OCI-LY7 (cell line): ENCODE results near the gene TRMT11.

Experiments used
- CTCF ChIP-seq: fragments of 200-600 bp; sonication (generic); conservative IDR thresholded peaks from 2 replicates; pipeline ENCODE4 v1.5.1; 2014; ENCODE audit warnings: mild to moderate bottlenecking, antibody characterized with exemption, low read length, moderate library complexity, mixed read lengths
- EZH2phosphoT487 ChIP-seq: fragments of 200-600 bp; sonication (generic); IDR thresholded peaks from 2 replicates; pipeline ENCODE4 v1.6.1; 2018; ENCODE audit warnings: low read depth, borderline replicate concordance, mild to moderate bottlenecking, mixed run types, antibody characterized with exemption, low read length, moderate library complexity, mixed read lengths

- TF ChIP-seq CTCF, result no peak
- no peak for TF ChIP-seq EZH2phosphoT487
Measured at GRCh38 chr6:125968493-125968892, 17.8 kb upstream of the TRMT11 start.
